NK-92 (cell line): ENCODE data around the gene VPS13C.

Experiments
- DNase-seq: peaks from one replicate; lab custom pipeline; 2025; ENCODE audit not compliant: unreplicated experiment; lab: John Stamatoyannopoulos, UW

The VPS13C gene

GRCh38 chr15:62060113-62060895, at the start of gene VPS13C:
VPS13C (minus strand) TSS chr15:62060447; CDS start chr15:62060374, 73 bp downstream.
- DNase-seq, result peak; percentile 51

GRCh38 chr15:62109437-62109836, 49.2 kb upstream of the VPS13C start:
- no peak for DNase-seq

GRCh38 chr15:62108411-62108810, 48.2 kb upstream of the VPS13C start:
- no peak for DNase-seq

GRCh38 chr15:62107571-62108121, 47.4 kb upstream of the VPS13C start:
- DNase-seq, result no peak

GRCh38 chr15:62106096-62106495, 45.8 kb upstream of the VPS13C start:
- DNase-seq, result no peak

GRCh38 chr15:62105266-62105665, 45.0 kb upstream of the VPS13C start:
- no peak for DNase-seq

- no peak for DNase-seq
Measured at GRCh38 chr15:62104846-62105245, 44.6 kb upstream of the VPS13C start.

- no peak for DNase-seq
Measured at GRCh38 chr15:62104401-62104800, 44.2 kb upstream of the VPS13C start.

- no peak for DNase-seq
Measured at GRCh38 chr15:62103431-62103830, 43.2 kb upstream of the VPS13C start.

- DNase-seq, result no peak
Measured at GRCh38 chr15:62099094-62099601, 38.9 kb upstream of the VPS13C start.

- DNase-seq, result no peak
Measured at GRCh38 chr15:62094388-62094787, 34.1 kb upstream of the VPS13C start.

GRCh38 chr15:62093809-62094208, 33.6 kb upstream of the VPS13C start:
- DNase-seq, result no peak

GRCh38 chr15:62090988-62091387, 30.7 kb upstream of the VPS13C start:
- no peak for DNase-seq

GRCh38 chr15:62089616-62090015, 29.4 kb upstream of the VPS13C start:
- no peak for DNase-seq

GRCh38 chr15:62088353-62088693, 28.1 kb upstream of the VPS13C start:
- DNase-seq, result no peak

GRCh38 chr15:62087671-62088352, 27.6 kb upstream of the VPS13C start:
- DNase-seq, result no peak

GRCh38 chr15:62085740-62086139, 25.5 kb upstream of the VPS13C start:
- DNase-seq, result no peak

GRCh38 chr15:62083194-62084154, 23.2 kb upstream of the VPS13C start:
- DNase-seq, result no peak

- no peak for DNase-seq
Measured at GRCh38 chr15:62079594-62079993, 19.3 kb upstream of the VPS13C start.

GRCh38 chr15:62075595-62076277, 15.5 kb upstream of the VPS13C start:
- no peak for DNase-seq
